RWPE2 (cell line): ENCODE data around the gene MYLK4.
A peak's percentile ranks its signal among the peaks of the same experiment; 100 is the strongest.

Source experiments
- ATAC-seq: fragments of 200-7000 bp; cut with Tn5 transposase; 3 replicates; pipeline ENCODE4 v1.9.1; 2021; ENCODE audit warnings: low read depth
- DNase-seq: peaks from one replicate; pipeline ENCODE4 v3.0.0-alpha.2; 2020; ENCODE audit warnings: low spot score
- H3K27ac ChIP-seq: fragments of 450-650 bp; 2 replicates; pipeline ENCODE4 v1.5.1; 2017; ENCODE audit warnings: mild to moderate bottlenecking; ENCODE audit not compliant: poor library complexity, severe bottlenecking
- H3K27me3 ChIP-seq: fragments of 250-450 bp; sonication (Bioruptor Pico); 2 replicates; pipeline ENCODE4 v1.5.1; 2021; ENCODE audit warnings: mild to moderate bottlenecking, moderate library complexity; ENCODE audit not compliant: insufficient read depth, poor library complexity, severe bottlenecking
- H3K36me3 ChIP-seq: fragments of 250-450 bp; sonication (Bioruptor Pico); 2 replicates; pipeline ENCODE4 v1.5.1; 2020; ENCODE audit warnings: low read depth, mild to moderate bottlenecking, moderate library complexity
- H3K4me1 ChIP-seq: fragments of 250-450 bp; sonication (Bioruptor Pico); 2 replicates; pipeline ENCODE4 v1.5.1; 2021; ENCODE audit warnings: mild to moderate bottlenecking, moderate library complexity; ENCODE audit not compliant: insufficient read depth, poor library complexity, severe bottlenecking
- H3K4me3 ChIP-seq: fragments of 250-450 bp; sonication (Bioruptor Pico); 2 replicates; pipeline ENCODE4 v1.5.1; 2021; ENCODE audit warnings: mild to moderate bottlenecking, moderate library complexity; ENCODE audit not compliant: severe bottlenecking
- H3K9me3 ChIP-seq: fragments of 250-450 bp; sonication (Bioruptor Pico); 2 replicates; pipeline ENCODE4 v1.5.1; 2021; ENCODE audit warnings: mild to moderate bottlenecking, moderate library complexity; ENCODE audit not compliant: severe bottlenecking
- TF ChIP-seq, protein P1 (sequence below): fragments of 450-650 bp; IDR thresholded peaks from one replicate; pipeline ENCODE4 v1.5.1; 2017; ENCODE audit warnings: mild to moderate bottlenecking, moderate library complexity; ENCODE audit not compliant: poor library complexity, severe bottlenecking

The MYLK4 gene

DNA sequence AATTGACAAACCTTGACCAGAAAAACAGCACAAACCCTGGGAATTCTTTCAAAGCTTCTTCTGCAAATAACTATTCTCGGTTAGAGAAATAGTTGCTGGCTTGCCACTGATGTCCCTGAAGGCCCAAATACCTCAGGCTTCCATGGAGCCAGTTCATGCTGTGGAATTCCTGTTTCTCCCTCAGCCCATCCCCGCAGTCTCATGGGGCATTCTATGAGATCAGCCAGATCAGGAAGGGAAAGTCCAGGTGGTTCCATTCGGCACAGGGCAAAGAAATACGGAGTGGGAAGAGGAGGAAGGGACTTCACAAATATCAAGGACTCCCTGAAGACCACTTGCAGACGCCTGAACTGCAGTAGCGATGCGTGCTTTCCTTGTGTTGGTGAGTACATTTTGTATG lies 63.3 kb downstream of the MYLK4 start:
- Histone ChIP-seq H3K4me1 (peaks cover 30% of the 10 kb centered on the region), H3K9me3 (peaks cover 3% of the 10 kb centered on the region), H3K27ac (peak overlapping the region; percentile 56), H3K4me3 (no peak overlapping the region), H3K27me3 (no peaks in the 10 kb centered on the region), H3K36me3 (no peaks in the 10 kb centered on the region; the same call in 1 of the 2 replicates)
- DNase-seq (no peak), ATAC-seq (no peak)
- TF ChIP-seq, protein P1, sequence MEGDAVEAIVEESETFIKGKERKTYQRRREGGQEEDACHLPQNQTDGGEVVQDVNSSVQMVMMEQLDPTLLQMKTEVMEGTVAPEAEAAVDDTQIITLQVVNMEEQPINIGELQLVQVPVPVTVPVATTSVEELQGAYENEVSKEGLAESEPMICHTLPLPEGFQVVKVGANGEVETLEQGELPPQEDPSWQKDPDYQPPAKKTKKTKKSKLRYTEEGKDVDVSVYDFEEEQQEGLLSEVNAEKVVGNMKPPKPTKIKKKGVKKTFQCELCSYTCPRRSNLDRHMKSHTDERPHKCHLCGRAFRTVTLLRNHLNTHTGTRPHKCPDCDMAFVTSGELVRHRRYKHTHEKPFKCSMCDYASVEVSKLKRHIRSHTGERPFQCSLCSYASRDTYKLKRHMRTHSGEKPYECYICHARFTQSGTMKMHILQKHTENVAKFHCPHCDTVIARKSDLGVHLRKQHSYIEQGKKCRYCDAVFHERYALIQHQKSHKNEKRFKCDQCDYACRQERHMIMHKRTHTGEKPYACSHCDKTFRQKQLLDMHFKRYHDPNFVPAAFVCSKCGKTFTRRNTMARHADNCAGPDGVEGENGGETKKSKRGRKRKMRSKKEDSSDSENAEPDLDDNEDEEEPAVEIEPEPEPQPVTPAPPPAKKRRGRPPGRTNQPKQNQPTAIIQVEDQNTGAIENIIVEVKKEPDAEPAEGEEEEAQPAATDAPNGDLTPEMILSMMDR, result no peak

DNA sequence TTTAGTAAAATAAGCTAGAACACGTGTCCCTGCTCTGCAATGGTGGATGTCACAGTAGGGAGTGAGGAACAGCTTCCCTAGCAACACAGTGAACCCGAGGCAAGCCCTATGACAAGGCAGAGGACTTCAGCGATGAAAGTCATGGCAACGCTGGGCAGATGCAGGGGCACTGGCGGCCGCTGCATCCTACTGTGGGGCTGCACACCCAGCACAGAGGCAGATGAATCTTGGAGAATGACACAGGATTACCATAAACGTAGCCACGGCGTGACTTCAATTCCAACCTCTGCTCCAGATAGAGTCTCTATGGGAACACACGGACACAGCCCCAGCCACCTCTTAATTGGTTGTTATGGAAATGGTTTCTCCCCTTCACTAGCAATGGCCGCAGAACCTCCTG lies 64.2 kb downstream of the MYLK4 start:
- no peak for ATAC-seq
- Histone ChIP-seq H3K9me3 (peaks cover 3% of the 10 kb centered on the region), H3K4me1 (peaks cover 30% of the 10 kb centered on the region), H3K4me3 (no peak overlapping the region), H3K27ac (no peak overlapping the region), H3K27me3 (no peaks in the 10 kb centered on the region), H3K36me3 (no peaks in the 10 kb centered on the region; the same call in 1 of the 2 replicates)
- TF ChIP-seq, protein P1, result no peak
- DNase-seq, result no peak

DNA sequence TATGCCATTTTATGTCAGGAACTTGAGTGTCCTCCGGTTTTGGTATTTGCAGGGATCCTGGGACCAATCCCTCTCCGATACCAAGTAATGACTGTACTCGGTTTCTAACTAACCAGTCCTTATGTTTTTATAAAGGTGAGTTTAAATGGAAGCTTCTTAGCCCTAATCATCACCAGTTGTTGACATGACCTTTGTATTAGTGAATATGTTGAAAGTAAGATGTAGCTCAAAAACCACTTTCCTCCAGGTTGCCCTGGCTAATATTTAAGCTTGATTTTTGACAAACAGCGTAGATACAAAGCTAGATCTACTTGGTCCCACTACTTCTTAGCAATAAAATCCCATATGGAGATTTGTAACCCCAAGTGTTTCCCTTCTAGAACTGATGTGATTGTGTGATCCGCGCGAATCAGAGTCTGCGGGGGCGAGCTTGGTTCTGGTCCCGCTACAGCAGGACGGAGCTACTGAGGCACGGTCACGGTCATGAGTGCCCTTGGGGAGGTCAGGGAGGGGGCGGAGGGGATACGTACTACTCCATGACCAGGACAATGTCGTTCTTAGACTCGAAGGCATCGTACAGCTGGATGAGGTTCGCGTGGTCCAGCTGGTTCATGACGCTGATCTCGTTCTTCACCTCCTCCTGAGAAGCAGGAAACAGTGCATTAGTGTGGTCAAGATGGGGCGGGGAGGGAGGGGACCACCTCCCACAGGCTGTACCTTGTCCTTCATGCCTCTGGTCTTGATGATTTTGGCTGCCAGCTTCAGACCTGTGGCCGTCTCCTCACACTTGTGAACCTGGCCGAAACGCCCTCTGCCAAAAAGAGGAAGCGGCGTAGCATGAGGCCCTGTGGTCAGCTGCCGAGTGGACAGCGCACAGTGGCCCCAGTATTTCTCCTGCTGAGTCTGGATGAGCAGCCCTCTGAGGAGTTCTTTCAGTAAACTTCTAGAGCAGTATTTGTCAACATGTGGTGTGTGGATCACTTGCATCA lies 65.7 kb downstream of the MYLK4 start:
- Histone ChIP-seq H3K9me3 (peaks cover 3% of the 10 kb centered on the region), H3K4me1 (peaks cover 30% of the 10 kb centered on the region), H3K27me3 (no peaks in the 10 kb centered on the region), H3K4me3 (no peak overlapping the region), H3K36me3 (no peaks in the 10 kb centered on the region; the same call in 1 of the 2 replicates), H3K27ac (peak overlapping the region; percentile 53)
- TF ChIP-seq, protein P1, result no peak
- ATAC-seq (no peak), DNase-seq (no peak)

DNA sequence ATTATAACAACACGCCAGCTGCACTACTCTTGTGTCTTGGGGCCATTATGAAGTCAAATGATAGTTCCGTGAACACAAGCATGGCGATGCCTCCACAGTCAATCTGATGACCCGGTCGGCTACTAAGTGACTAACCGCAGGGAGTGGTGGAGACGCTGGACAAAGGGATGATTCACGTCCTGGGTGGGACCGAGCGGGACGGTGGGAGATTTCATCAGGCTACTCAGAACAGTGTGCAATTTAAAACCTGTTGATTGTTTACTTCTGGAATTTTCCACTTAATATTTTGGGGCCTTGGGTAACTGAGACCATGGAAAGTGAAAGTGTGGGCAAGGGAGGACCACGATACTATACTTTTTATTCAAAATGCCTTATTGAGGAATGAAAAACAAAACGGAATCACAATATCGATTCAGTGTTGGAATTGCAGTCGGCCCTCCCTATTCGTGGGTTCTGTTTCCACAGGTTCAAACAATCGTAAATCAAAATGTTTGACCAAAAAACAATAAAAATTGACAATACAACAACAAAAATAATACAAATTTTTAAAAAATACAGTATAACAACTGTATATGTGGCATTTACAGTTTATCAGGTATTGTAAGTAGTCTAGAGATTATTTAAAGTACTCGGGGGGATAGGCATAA lies 66.5 kb downstream of the MYLK4 start:
- peak; percentile 84 for DNase-seq
- Histone ChIP-seq H3K9me3 (peaks cover 3% of the 10 kb centered on the region), H3K27ac (peak overlapping the region; percentile 53), H3K27me3 (no peaks in the 10 kb centered on the region), H3K4me3 (no peak overlapping the region), H3K36me3 (no peaks in the 10 kb centered on the region; the same call in 1 of the 2 replicates), H3K4me1 (peaks cover 29% of the 10 kb centered on the region)
- TF ChIP-seq, protein P1, result no peak
- peak; percentile 94 for ATAC-seq
